IMR-90 (cell line): ENCODE results near the gene CHMP4A.

Experiments
- BHLHE40 ChIP-seq: fragments of 150-350 bp; IDR thresholded peaks from 2 replicates; pipeline ENCODE4 v1.6.1; 2016; ENCODE audit warnings: mild to moderate bottlenecking, low read depth, low read length
- CEBPB ChIP-seq: IDR thresholded peaks from 2 replicates; pipeline ENCODE4 v1.6.1; 2012; ENCODE audit warnings: low read depth, low read length, improper control_type of control experiment
- CHD1 ChIP-seq: IDR thresholded peaks from 2 replicates; pipeline ENCODE4 v1.6.1; 2012; ENCODE audit warnings: low read depth, low read length, improper control_type of control experiment
- POLR2A ChIP-seq: IDR thresholded peaks from 2 replicates; pipeline ENCODE4 v1.6.1; 2012; ENCODE audit warnings: mild to moderate bottlenecking, low read depth, low read length
- RFX5 ChIP-seq: IDR thresholded peaks from 2 replicates; pipeline ENCODE4 v1.8.0; 2012; ENCODE audit warnings: low read depth, mild to moderate bottlenecking, low read length, moderate library complexity
- TF ChIP-seq, protein P1 (sequence below): conservative IDR thresholded peaks from 2 replicates; pipeline ENCODE4 v1.5.1; 2012; ENCODE audit warnings: mild to moderate bottlenecking, low read depth, low read length, improper control_type of control experiment
- TF ChIP-seq, protein P2 (sequence below): fragments of 150-350 bp; IDR thresholded peaks from 2 replicates; pipeline ENCODE4 v1.6.1; 2016; ENCODE audit warnings: low read depth, mild to moderate bottlenecking, low read length, moderate library complexity, borderline replicate concordance
- TF ChIP-seq, protein P3 (sequence below): fragments of 150-350 bp; IDR thresholded peaks from 2 replicates; pipeline ENCODE4 v1.6.1; 2017; ENCODE audit warnings: mild to moderate bottlenecking, antibody characterized with exemption, low read length, low read depth

DNA sequence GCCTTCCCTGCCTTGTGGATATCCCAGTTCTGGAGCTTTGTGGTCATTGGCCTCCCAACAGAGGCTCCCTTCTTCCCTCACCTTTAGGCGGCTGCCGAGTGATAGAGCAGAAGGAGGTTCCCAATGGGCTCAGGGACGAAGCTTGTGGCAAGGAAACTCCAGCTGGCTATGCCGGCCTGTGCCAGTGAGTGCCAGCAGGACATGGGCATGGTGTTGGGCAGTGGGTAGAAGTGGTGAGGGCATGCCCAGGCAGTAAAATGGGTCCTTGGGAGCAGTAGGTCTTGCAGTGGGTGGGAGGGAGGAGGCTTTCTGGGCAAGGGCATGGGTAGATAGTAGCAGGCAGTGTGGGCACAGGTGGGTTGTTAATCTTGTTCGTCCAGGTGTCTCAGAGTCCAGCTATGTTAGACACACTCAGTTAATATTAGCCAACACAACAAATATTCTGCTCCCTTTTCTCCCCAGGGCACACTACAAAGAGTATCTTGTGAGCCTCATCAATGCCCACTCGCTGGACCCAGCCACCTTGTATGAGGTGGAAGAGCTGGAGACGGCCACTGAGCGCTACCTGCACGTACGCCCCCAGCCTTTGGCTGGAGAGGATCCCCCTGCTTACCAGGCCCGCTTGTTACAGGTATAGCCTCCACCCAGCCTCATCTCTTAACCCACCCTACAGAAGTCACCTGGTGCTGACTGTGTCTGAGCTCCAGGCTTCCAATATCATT, 53.4 kb downstream of the CHMP4A start:
- TF ChIP-seq, protein P1, sequence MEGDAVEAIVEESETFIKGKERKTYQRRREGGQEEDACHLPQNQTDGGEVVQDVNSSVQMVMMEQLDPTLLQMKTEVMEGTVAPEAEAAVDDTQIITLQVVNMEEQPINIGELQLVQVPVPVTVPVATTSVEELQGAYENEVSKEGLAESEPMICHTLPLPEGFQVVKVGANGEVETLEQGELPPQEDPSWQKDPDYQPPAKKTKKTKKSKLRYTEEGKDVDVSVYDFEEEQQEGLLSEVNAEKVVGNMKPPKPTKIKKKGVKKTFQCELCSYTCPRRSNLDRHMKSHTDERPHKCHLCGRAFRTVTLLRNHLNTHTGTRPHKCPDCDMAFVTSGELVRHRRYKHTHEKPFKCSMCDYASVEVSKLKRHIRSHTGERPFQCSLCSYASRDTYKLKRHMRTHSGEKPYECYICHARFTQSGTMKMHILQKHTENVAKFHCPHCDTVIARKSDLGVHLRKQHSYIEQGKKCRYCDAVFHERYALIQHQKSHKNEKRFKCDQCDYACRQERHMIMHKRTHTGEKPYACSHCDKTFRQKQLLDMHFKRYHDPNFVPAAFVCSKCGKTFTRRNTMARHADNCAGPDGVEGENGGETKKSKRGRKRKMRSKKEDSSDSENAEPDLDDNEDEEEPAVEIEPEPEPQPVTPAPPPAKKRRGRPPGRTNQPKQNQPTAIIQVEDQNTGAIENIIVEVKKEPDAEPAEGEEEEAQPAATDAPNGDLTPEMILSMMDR, result no peak
- TF ChIP-seq, protein P2, sequence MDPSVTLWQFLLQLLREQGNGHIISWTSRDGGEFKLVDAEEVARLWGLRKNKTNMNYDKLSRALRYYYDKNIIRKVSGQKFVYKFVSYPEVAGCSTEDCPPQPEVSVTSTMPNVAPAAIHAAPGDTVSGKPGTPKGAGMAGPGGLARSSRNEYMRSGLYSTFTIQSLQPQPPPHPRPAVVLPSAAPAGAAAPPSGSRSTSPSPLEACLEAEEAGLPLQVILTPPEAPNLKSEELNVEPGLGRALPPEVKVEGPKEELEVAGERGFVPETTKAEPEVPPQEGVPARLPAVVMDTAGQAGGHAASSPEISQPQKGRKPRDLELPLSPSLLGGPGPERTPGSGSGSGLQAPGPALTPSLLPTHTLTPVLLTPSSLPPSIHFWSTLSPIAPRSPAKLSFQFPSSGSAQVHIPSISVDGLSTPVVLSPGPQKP, result no peak
- no peak for TF ChIP-seq BHLHE40
- no peak for TF ChIP-seq POLR2A
- no peak for TF ChIP-seq CHD1
- TF ChIP-seq CEBPB, result no peak
- TF ChIP-seq, protein P3, sequence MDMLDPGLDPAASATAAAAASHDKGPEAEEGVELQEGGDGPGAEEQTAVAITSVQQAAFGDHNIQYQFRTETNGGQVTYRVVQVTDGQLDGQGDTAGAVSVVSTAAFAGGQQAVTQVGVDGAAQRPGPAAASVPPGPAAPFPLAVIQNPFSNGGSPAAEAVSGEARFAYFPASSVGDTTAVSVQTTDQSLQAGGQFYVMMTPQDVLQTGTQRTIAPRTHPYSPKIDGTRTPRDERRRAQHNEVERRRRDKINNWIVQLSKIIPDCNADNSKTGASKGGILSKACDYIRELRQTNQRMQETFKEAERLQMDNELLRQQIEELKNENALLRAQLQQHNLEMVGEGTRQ, result no peak
- TF ChIP-seq RFX5, result no peak
